ENCODE measurements around the gene RYR2.

DNA sequence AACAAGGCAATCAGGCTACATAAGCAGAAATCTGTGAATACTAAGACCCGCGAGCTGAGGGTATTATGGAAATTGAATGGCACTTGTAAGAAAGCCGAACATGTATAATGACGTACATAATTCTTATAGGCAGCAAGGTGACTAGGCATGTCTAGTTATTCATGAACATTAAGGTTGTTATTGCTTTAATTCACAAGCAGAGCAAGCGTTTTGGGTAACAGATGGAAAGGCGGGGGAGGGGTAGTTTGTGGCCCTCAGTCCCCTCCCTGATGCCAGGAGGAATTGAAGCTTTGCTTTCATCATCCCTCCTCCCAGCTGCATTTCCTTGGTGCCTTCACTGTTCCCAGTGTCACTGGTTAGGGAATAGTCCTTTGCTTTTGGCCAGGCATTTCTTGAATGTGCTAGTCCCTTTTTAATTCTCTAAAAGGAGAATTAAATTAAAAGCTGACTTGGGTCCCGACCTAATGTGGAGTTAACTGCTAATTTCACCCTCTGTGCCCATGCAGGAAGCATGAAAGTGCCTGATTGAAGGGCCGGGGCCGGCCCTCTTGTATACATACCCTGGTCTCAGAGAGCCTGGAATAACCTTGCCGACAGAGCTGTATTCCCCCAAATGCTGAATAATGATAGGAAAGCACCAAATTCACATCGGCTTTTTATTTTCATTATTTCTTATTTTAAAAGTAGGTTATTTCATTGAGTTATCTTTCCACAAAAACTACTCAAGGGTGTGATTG lies 42.5 kb downstream of the RYR2 start:
- TF ChIP-seq, protein P1, sequence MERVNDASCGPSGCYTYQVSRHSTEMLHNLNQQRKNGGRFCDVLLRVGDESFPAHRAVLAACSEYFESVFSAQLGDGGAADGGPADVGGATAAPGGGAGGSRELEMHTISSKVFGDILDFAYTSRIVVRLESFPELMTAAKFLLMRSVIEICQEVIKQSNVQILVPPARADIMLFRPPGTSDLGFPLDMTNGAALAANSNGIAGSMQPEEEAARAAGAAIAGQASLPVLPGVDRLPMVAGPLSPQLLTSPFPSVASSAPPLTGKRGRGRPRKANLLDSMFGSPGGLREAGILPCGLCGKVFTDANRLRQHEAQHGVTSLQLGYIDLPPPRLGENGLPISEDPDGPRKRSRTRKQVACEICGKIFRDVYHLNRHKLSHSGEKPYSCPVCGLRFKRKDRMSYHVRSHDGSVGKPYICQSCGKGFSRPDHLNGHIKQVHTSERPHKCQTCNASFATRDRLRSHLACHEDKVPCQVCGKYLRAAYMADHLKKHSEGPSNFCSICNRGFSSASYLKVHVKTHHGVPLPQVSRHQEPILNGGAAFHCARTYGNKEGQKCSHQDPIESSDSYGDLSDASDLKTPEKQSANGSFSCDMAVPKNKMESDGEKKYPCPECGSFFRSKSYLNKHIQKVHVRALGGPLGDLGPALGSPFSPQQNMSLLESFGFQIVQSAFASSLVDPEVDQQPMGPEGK (CRISPR knock-in tag; IDR thresholded peaks at IDR 0.05; ENCODE audit: borderline replicate concordance): no peak
- no peak for TF ChIP-seq RARB (CRISPR knock-in tag; IDR thresholded peaks at IDR 0.05)
- TF ChIP-seq ZNF565 (CRISPR knock-in tag; conservative IDR thresholded peaks at IDR 0.05; ENCODE audit: low read depth): no peak
- TF ChIP-seq TCF4 (CRISPR knock-in tag; IDR thresholded peaks at IDR 0.05; ENCODE audit: borderline replicate concordance): no peak
- no peak for TF ChIP-seq OSR1 (CRISPR knock-in tag; IDR thresholded peaks at IDR 0.05)
- TF ChIP-seq ESRRG (CRISPR knock-in tag; IDR thresholded peaks at IDR 0.05): no peak
- no peak for TF ChIP-seq ZFP3 (CRISPR knock-in tag; IDR thresholded peaks at IDR 0.05)
- TF ChIP-seq ARNTL (CRISPR knock-in tag; IDR thresholded peaks at IDR 0.05; ENCODE audit: borderline replicate concordance, low read depth): no peak
- no peak for TF ChIP-seq ISL1 (CRISPR knock-in tag; IDR thresholded peaks at IDR 0.05)
- TF ChIP-seq CSDC2 (CRISPR knock-in tag; IDR thresholded peaks at IDR 0.05): no peak
- TF ChIP-seq TOX (CRISPR knock-in tag; IDR thresholded peaks at IDR 0.05; ENCODE audit: borderline replicate concordance): no peak
